Gastrocnemius medialis (tissue), 4 donors: ENCODE results near the gene CD276.

Experiments used
- POLR2A ChIP-seq, 2 donors: fragments of 450-650 bp; IDR thresholded peaks; one replicate each; pipeline ENCODE4 v1.6.1; 2017; ENCODE audit warnings: antibody characterized with exemption in 2 of 2, mild to moderate bottlenecking in 2 of 2, moderate library complexity in 2 of 2
- TF ChIP-seq, protein P1 (sequence below), 5 experiments: fragments of 450-650 bp in 3 of 5; fragments of 200-600 bp in 2 of 5; sonication (generic) in 2 of 5; IDR thresholded peaks in 4 of 5; conservative IDR thresholded peaks in 1 of 5; 1 replicate in 4 of 5; 2 replicates in 1 of 5; pipeline ENCODE4 v1.5.1; 2016 to 2019; ENCODE audit warnings: antibody characterized with exemption in 5 of 5, mild to moderate bottlenecking in 3 of 5, moderate library complexity in 3 of 5

DNA sequence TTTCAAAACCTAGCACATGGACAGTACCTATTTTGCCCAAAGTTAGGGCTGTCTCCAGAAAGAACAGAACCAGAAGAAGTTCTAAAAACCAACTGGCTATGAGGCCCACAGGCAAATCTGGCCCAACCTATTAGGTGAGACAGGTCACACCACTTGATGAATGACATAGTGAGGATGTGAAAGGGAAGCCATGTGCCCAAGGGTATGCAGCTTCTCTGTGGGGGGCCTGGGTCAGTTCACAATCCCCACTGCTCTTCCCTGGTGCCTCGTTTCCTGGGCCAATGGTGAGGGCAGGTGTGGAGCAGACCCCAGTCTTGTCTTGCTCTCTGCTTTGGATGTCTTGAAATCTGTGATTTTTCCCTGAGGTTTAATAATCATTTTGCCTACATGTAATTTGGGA lies 60.1 kb downstream of the CD276 start:
- TF ChIP-seq POLR2A (IDR thresholded peaks at IDR 0.05), result no peak
- TF ChIP-seq, protein P1, sequence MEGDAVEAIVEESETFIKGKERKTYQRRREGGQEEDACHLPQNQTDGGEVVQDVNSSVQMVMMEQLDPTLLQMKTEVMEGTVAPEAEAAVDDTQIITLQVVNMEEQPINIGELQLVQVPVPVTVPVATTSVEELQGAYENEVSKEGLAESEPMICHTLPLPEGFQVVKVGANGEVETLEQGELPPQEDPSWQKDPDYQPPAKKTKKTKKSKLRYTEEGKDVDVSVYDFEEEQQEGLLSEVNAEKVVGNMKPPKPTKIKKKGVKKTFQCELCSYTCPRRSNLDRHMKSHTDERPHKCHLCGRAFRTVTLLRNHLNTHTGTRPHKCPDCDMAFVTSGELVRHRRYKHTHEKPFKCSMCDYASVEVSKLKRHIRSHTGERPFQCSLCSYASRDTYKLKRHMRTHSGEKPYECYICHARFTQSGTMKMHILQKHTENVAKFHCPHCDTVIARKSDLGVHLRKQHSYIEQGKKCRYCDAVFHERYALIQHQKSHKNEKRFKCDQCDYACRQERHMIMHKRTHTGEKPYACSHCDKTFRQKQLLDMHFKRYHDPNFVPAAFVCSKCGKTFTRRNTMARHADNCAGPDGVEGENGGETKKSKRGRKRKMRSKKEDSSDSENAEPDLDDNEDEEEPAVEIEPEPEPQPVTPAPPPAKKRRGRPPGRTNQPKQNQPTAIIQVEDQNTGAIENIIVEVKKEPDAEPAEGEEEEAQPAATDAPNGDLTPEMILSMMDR (IDR thresholded peaks at IDR 0.05 in 4 of 5, conservative IDR thresholded peaks at IDR 0.05 in 1 of 5), result no peak
